Astrocyte of the spinal cord (primary cell): ENCODE measurements around the gene PRRC2C.

ENCODE experiments used
- DNase-seq: peaks from one replicate; pipeline ENCODE4 v3.0.0; 2011; ENCODE audit warnings: low read depth, low spot score
- H3K4me3 ChIP-seq: 2 replicates; pipeline ENCODE4 v1.5.1; 2011; ENCODE audit warnings: low read depth, mild to moderate bottlenecking, low read length, moderate library complexity
- in situ Hi-C: cut with HindIII; loops from 2 replicates; pipeline ENCODE4 v1.10.0; 2017; ENCODE audit warnings: low sequenced_read_pairs
- TF ChIP-seq, protein P1 (sequence below): IDR thresholded peaks from 2 replicates; pipeline ENCODE4 v1.5.1; 2012; ENCODE audit warnings: low read depth, mild to moderate bottlenecking, low read length, inconsistent platforms

Gene PRRC2C

DNA sequence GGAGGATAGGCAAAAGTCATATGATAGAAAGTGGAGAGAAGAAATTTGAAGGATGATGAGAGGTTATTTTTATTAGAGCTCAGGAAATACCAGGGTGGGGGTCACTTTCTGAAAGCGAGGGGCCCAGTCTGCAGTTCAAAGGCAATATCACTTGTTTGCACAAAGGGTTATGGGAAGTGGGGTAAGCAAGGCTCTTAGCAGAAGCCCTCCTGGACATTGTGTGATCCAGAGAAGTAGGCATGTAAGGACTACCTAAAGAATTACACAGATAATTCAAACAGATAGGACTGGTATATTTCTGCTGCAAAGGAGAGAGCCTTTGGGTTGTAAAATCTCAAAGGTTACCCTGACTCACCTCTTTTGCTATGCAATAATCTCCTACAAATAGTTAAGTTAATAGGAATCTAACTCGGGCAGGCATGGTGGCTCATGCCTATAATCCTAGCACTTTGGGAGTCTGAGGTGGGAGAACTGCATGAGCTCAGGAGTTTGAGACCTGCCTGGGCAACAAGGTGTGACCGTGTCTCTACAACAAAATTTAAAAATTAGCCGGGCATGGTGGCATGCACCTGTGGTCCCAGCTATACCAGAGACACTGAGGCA, 25.2 kb upstream of the PRRC2C start:
- in situ Hi-C loops, result no loop called here
- TF ChIP-seq, protein P1, sequence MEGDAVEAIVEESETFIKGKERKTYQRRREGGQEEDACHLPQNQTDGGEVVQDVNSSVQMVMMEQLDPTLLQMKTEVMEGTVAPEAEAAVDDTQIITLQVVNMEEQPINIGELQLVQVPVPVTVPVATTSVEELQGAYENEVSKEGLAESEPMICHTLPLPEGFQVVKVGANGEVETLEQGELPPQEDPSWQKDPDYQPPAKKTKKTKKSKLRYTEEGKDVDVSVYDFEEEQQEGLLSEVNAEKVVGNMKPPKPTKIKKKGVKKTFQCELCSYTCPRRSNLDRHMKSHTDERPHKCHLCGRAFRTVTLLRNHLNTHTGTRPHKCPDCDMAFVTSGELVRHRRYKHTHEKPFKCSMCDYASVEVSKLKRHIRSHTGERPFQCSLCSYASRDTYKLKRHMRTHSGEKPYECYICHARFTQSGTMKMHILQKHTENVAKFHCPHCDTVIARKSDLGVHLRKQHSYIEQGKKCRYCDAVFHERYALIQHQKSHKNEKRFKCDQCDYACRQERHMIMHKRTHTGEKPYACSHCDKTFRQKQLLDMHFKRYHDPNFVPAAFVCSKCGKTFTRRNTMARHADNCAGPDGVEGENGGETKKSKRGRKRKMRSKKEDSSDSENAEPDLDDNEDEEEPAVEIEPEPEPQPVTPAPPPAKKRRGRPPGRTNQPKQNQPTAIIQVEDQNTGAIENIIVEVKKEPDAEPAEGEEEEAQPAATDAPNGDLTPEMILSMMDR, result no peak
- H3K4me3 ChIP-seq, result no peak overlapping the region
- DNase-seq, result no peak

DNA sequence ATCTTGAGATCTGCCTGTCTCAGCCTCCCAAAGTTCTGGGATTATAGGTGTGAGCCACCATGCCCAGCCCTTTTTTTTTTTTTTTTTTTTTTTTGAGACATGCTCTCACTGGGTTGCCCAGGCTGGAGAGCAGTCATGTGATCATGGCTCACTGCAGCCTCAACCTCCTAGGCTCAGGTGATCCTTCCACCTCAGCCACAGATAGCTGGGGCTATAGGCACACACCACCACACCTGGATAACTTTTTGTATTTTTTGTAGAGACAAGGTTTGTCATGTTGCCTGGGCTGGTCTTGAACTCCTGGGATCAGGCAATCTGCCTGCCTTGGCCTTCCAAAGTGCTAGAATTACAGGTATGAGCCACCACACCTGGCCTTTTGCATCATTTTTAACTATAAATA, 17.7 kb upstream of the PRRC2C start:
- no peak for DNase-seq
- in situ Hi-C loops, result no loop called here
- no peak overlapping the region for H3K4me3 ChIP-seq
- TF ChIP-seq, protein P1, result no peak

DNA sequence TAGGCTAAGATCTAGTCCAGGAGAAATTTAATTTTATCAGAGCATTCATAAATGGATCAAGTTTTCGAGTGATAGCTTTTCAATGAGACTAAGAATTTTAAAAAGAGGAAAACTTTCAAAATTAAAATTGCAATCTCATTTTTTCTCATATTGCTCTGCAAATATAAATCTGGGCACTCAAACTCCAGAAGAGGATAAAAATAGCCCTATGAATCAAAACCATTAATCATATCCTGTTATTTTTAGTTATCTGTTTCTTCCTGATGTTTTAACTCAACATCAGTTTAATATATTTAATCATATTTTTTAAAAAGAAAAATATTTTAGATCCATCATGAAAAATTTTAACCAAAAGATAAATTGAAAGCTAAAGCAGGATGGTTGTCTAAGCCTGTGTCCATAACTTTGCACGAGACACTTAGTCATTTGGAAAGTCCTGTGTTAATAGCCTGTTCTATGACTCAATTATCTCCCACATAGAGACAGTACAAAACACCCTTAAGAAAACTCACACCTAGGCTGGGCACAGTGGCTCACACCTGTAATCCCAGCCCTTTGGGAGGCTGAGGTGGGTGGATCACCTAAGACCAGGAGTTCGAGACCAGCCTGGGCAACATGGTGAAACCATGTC, 17.1 kb upstream of the PRRC2C start:
- in situ Hi-C loops, result no loop called here

DNA sequence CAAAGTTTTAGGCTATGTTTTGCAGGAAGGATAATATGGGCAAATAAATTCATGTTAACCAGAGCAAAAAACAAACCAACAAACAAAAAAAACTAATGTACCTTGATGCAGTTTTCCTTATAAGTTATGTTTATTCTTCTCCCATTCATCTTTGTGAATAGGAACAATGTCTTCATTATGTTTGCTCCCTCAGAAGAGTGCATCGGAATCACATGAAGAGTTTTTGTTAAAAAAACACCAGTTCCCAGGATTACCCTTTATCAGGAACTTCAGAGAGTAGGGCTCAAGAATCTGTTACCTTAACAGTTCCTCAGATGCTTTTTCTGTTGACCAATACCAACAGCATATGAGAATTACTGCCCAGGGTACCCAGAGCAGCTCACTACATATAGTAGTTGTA, 14.6 kb upstream of the PRRC2C start:
- TF ChIP-seq, protein P1, result no peak
- DNase-seq, result no peak
- no peak overlapping the region for H3K4me3 ChIP-seq
- in situ Hi-C loops, result no loop called here

More for the DNA sequence above, 17.1 kb upstream of the PRRC2C start:
- peak; percentile 23 for DNase-seq
- TF ChIP-seq, protein P1, result no peak
- no peak overlapping the region for H3K4me3 ChIP-seq

DNA sequence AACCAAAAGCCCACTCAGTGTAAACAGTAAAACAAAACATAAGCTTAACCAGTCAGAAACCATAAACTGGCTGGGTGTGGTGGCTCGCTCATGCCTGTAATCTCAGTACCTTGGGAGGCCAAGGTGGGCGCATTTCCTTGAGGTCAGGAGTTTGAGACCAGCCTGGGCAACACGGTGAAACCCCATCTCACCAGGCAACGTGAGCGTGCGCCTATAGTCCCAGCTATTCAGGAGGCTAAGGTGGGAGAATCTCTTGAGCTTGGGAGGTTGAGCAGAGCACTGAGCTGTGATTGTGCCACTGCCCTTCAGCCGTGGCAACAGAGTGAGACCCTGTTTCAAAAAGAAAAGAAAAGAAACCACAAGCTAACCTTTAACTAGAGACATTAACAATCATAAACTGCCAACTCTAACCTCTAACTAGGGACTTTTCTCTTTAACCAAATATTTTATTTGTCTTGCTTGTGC, 13.1 kb upstream of the PRRC2C start:
- TF ChIP-seq, protein P1, result no peak
- DNase-seq, result no peak
- in situ Hi-C loops, result no loop called here
- H3K4me3 ChIP-seq, result no peak overlapping the region

DNA sequence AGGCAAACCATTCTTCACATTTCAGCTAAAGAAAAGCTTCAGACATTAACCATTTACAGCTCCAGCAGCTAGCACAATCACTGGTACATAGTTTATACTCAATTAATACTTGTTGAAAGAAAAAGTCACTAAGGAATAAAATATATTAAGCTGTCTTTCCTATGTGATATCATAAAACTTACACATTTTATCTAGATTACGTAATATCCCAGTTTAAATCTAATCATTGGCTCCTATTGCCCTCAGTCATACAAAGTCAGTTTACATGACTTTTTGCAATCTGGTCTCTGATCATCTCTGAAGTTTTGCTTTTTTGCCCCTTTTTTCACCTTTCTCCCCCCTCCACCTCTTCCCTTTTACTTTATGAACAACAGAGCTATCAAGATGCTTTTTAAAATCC, 8.5 kb upstream of the PRRC2C start:
- in situ Hi-C loops, result no loop called here
- TF ChIP-seq, protein P1, result no peak
- no peak for DNase-seq
- no peak overlapping the region for H3K4me3 ChIP-seq
